ENCODE data around the gene POLG.

GRCh38 chr15:89319678-89320077, 14.9 kb downstream of the POLG start:
- TF ChIP-seq CTCF (IDR thresholded peaks at IDR 0.05) = no peak
- TF ChIP-seq EZH2 (IDR thresholded peaks at IDR 0.05; ENCODE audit: borderline replicate concordance, insufficient read depth, low read depth, low read length, poor library complexity, severe bottlenecking) = no peak

Data from B cell (primary cell).